Urinary bladder (tissue), 4 donors: Measurements from ENCODE around the gene CENPS. TPM values are rescaled to one million over a fixed set of nuclear protein-coding genes. Genes with fewer than 3 reads are reported as not detected.
A peak's percentile ranks its signal among the peaks of the same experiment; 100 is the strongest.
"Not testable (repeated sequence)": the region's sequence is repeated elsewhere in the genome, so short reads cannot be mapped to it uniquely, and the experiment has no call there.

Experiments
- DNase-seq: peaks from one replicate; pipeline ENCODE4 v3.0.0-alpha.2; 2015; ENCODE audit errors: extremely low spot score
- H3K27ac ChIP-seq: one replicate; pipeline ENCODE4 v1.5.1; 2013; ENCODE audit warnings: low read depth, mild to moderate bottlenecking, moderate library complexity
- H3K36me3 ChIP-seq: one replicate; pipeline ENCODE4 v1.6.1; 2013; ENCODE audit warnings: mild to moderate bottlenecking, moderate library complexity; ENCODE audit not compliant: insufficient read depth
- H3K4me1 ChIP-seq: one replicate; pipeline ENCODE4 v1.6.1; 2013; ENCODE audit warnings: mild to moderate bottlenecking, moderate library complexity; ENCODE audit not compliant: insufficient read depth
- H3K4me3 ChIP-seq: one replicate; pipeline ENCODE4 v1.5.1; 2013; ENCODE audit warnings: low read depth, low read length
- WGBS: extraction: QIAGEN DNeasy Blood & Tissue Kit; methylation state at CpG from one replicate; pipeline ENCODE4 v1.1.7; 2013; 5-methylcytosine and 5-hydroxymethylcytosine counted together
- polyA plus RNA-seq: library from polyadenylated mRNA; stranded (reverse); fragments of 200-250 nt; gene quantifications from one replicate; pipeline ENCODE4 v1.2.3, GENCODE V29; 2013
- total RNA-seq: library from RNA; depleted of rRNA; stranded (reverse); fragments of >200 nt; gene quantifications from one replicate; pipeline ENCODE4 v1.2.3, GENCODE V29; 2014
- donor health status: healthy with polysubstance abuse.
- donor health status: healthy.

CENPS gene
- total and polyA plus RNA-seq, 2 donors = 6.1 to 13.8 TPM

GRCh38 chr1:10474309-10474612, 44.0 kb downstream of the CENPS start:
- 90% methylated on average over 10 of the region's 10 CpGs for WGBS
- H3K27ac ChIP-seq, H3K36me3 ChIP-seq, DNase-seq, H3K4me1 ChIP-seq: not testable (repeated sequence)
- peak overlapping the region; percentile 90 for H3K4me3 ChIP-seq

DNA sequence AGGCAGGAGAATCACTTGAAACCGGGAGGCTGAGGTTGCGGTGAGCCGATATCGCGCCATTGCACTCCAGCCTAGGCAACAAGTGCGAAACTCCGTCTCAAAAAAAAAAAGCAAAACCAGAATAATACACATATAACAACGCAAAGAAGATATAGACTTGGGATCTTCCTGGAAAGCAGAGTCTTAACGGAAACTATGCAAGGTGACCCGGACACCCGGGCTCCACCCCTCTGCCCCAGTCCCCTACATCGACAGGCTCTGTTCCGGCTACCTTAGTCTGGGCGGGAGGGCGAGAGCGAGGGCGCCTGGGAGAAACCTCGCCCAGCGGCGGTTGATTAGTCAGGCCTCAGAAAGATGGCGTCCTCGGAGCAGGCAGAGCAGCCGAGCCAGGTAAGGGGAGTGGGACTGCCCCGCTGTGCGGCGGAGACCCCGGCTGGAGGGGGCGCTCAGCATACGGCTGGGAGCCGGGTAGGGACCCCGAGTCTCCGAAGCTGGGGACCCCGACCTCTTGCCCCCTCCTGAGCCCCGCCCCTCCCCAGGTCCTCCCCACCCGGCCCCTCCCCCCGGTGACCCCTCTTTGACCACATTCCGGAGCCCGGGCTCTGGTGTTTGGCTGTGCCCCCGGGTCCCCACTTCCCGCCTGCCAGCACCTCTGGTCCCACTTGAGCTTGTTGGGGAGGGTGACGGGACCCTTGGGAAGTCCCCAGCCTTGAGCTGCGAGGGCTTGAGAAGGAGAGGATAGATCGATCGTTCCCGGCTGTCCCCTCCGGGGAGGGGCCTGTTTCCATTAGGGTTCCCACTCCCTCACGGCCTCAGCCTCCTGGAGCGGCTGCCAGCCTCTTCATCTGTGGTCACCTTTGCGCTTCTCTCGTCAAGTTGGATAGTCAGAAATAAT, 44.6 kb downstream of the CENPS start, which contains the start of gene PEX14:
PEX14 (plus strand) TSS at position 338 of the 895 bp plus-strand sequence; CDS start at position 355, 17 bp downstream.
- Histone ChIP-seq H3K36me3 (no peaks in the 10 kb centered on the region), H3K4me1 (no peaks in the 10 kb centered on the region), H3K4me3 (peak within 1 kb of the TSS; percentile 90), H3K27ac (peak within 1 kb of the TSS; percentile 88)
- DNase-seq = peak; percentile 76
- 11% methylated on average over 50 of the region's 50 CpGs for WGBS

GRCh38 chr1:10475510-10475909, 45.3 kb downstream of the CENPS start:
- no peaks in the 10 kb centered on the region for H3K4me1 ChIP-seq
- no peak for DNase-seq
- no peaks in the 10 kb centered on the region for H3K36me3 ChIP-seq
- no peak overlapping the region for H3K27ac ChIP-seq
- 2% methylated on average over 13 of the region's 13 CpGs for WGBS
- peak overlapping the region; percentile 90 for H3K4me3 ChIP-seq

DNA sequence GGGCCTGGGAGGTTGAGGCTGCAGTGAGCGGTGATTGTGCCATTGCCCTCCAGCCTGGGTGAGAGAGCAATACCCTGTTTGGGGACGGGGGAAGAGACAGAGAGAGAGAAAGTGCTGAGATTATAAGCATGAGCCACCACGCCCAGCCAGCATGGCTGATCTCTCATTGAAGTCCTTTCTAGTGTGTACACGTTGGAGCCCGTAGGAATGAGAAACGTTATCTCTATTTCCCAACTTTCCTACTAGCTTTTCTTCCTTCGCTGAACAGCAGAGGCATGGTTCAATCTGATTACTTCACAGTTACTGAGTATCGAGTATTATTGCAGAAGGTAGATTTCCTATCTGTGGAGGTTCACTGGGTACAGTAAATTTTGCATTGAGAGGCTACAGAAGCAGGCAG, 49.1 kb downstream of the CENPS start:
- WGBS = 75% methylated on average over 8 of the region's 8 CpGs
- no peak for DNase-seq

DNA sequence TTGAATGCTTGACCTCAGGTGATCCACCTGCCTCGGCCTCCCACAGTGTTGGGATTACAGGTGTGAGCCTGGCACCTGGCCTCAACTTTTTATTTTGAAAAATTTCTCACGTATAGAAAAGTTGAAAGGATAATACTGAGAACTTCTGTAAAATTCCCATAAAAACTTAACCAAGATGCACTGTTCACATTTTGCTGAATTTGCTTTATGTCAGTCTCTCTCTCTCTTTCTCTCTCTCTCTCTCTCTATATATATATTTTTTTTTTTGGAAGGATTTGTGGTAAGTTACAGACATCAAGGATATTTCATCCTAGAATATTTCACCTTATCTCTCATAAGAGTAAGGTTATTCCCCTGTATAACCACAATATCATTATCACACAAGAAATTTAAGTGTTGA, 50.4 kb downstream of the CENPS start:
- H3K4me3 ChIP-seq = no peak overlapping the region
- H3K4me1 ChIP-seq = no peaks in the 10 kb centered on the region
- no peak overlapping the region for H3K27ac ChIP-seq
- H3K36me3 ChIP-seq = no peaks in the 10 kb centered on the region
- no peak for DNase-seq
- 94% methylated on average over 2 of the region's 2 CpGs for WGBS

More for the DNA sequence above, 49.1 kb downstream of the CENPS start:
- Histone ChIP-seq H3K36me3 (no peaks in the 10 kb centered on the region), H3K27ac (no peak overlapping the region), H3K4me3 (no peak overlapping the region), H3K4me1 (no peaks in the 10 kb centered on the region)

DNA sequence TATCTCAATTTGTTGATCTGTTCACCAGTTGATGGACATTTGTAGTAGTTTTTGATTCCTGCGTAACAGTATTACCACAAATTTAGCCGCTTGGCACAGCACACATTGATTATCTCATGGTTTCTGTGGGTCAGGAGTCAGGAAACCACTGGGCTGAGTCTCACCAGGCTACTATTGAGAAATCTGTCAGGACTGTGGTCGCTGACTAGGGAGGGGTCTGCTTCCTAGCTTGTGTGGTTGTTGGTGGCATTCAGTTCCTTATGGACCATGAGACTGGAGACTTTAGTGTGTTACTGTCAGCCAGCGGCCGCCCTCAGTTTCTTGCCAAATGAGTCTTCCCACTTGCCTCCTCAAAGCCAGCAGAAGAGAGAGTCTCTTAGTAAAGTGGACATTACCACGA, 54.3 kb downstream of the CENPS start:
- no peak for DNase-seq
- no peaks in the 10 kb centered on the region for H3K4me1 ChIP-seq
- H3K4me3 ChIP-seq = no peak overlapping the region
- no peak overlapping the region for H3K27ac ChIP-seq
- H3K36me3 ChIP-seq = no peaks in the 10 kb centered on the region
- WGBS = 89% methylated on average over 6 of the region's 6 CpGs

- Histone ChIP-seq H3K4me3 (no peak overlapping the region), H3K4me1 (no peaks in the 10 kb centered on the region), H3K27ac (no peak overlapping the region), H3K36me3 (no peaks in the 10 kb centered on the region)
- no peak for DNase-seq
- 46% methylated on average over 4 of the region's 4 CpGs for WGBS
These were observed 59.2 kb downstream of the CENPS start for GRCh38 chr1:10489291-10490055.

DNA sequence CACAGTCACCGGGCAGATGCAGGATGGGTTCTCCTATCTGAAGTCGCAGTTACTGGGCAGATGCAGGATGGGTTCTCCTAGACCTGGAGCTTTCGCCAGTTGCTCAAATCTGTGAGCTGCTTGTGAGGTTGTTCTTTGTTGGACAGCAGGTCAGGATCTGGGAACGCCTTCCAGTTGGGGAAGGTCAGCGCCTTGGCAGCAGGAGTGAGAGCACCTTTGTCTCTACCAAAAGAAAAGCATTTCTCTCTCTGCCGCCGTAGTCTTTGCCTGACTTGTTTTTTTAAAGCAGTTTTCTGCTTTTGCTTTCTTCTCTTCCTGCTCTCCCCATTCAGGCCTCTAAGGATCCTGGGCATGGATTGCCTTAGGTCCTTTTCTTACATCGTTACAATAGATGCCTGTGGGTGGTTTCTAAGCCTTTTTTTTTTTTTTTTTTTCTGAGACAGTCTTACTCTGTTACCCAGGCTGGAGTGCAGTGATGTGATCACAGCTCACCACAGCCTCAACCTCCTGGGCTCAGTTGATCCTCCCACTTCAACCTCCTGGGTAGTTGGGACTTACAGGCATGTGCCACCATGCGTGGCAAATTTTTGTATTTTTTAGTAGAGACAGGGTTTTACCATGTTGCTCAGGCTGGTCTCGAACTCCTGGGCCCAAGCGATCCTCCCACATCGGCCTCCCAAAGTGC, 60.2 kb downstream of the CENPS start:
- no peak overlapping the region for H3K27ac ChIP-seq
- H3K4me1 ChIP-seq = no peaks in the 10 kb centered on the region
- H3K36me3 ChIP-seq = no peaks in the 10 kb centered on the region
- WGBS = 83% methylated on average over 12 of the region's 12 CpGs
- H3K4me3 ChIP-seq = no peak overlapping the region
- no peak for DNase-seq

Other genes starting within 250 kb of the CENPS start
- 96.0 TPM for gene KIF1B, start 219.9 kb upstream of the CENPS start, total RNA-seq
- 17.2 TPM for gene KIF1B, start 219.9 kb upstream of the CENPS start, polyA plus RNA-seq
- gene PGD, start 31.4 kb upstream of the CENPS start, total RNA-seq = 19.5 TPM
- 65.3 TPM for gene PGD, start 31.4 kb upstream of the CENPS start, polyA plus RNA-seq
- gene CORT, start 19.6 kb downstream of the CENPS start, total RNA-seq = 0.26 TPM
- gene CORT, start 19.6 kb downstream of the CENPS start, polyA plus RNA-seq = 0.43 TPM
- gene DFFA, start 42.1 kb downstream of the CENPS start, total RNA-seq = 26.8 TPM
- gene DFFA, start 42.1 kb downstream of the CENPS start, polyA plus RNA-seq = 25.5 TPM
- gene PEX14, start 44.5 kb downstream of the CENPS start, total RNA-seq = 10.9 TPM
- 76.1 TPM for gene PEX14, start 44.5 kb downstream of the CENPS start, polyA plus RNA-seq